Epithelial cell of proximal tubule (primary cell): Measurements from ENCODE around the gene ECD. TPM values are rescaled to one million over a fixed set of nuclear protein-coding genes. Genes with fewer than 3 reads are reported as not detected.

ENCODE experiments used
- DNase-seq: peaks from one replicate; pipeline ENCODE4 v3.0.0-alpha.2; 2011; ENCODE audit warnings: low read depth
- H3K4me3 ChIP-seq: 2 replicates; pipeline ENCODE4 v1.5.1; 2011; ENCODE audit warnings: low read depth, mild to moderate bottlenecking, low read length
- total RNA-seq: library from RNA; depleted of rRNA; stranded (reverse); fragments of >200 nt; gene quantifications from 2 replicates; pipeline ENCODE4 v1.2.3, GENCODE V29; 2015
- TF ChIP-seq, protein P1 (sequence below): conservative IDR thresholded peaks from 2 replicates; pipeline ENCODE4 v1.5.1; 2012; ENCODE audit warnings: low read depth, mild to moderate bottlenecking, low read length

Gene ECD
- total RNA-seq, 1 donor from 2014 or later, result 26.0 TPM

DNA sequence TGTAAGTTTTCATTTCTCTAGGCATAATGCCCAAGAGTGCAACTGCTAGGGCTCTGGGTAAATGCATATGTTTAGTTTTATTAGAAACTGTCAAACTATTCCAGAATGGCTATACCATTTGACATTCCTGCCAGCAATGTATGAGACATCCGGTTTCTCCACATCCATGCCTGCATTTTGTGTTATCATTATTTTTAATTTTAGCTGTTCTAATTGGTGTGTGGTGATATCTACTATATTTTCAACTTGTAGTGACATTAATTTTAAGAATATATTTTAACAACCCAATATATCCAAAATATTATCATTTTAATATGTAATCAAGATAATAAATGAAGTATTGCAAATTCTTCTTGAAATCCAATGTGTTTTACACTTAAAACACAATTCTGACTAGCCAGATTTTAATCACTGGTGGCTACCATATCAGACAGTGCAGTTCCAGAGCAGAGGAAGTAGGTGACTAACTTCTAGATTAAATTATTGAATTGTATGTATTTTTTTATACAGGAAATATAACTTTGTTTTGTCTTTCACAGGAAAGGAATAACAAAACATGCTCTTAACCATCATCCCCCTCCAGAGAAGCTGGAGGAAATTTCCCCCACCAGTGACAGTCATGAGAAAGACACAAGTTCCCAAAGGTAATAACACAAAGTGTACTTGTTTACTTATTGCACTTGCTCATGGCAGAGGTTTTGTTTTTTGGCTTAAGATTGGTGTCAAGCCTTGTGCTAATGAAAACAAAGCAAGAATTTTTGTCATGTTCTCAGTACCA, 6.5 kb upstream of the ECD start:
- TF ChIP-seq, protein P1, sequence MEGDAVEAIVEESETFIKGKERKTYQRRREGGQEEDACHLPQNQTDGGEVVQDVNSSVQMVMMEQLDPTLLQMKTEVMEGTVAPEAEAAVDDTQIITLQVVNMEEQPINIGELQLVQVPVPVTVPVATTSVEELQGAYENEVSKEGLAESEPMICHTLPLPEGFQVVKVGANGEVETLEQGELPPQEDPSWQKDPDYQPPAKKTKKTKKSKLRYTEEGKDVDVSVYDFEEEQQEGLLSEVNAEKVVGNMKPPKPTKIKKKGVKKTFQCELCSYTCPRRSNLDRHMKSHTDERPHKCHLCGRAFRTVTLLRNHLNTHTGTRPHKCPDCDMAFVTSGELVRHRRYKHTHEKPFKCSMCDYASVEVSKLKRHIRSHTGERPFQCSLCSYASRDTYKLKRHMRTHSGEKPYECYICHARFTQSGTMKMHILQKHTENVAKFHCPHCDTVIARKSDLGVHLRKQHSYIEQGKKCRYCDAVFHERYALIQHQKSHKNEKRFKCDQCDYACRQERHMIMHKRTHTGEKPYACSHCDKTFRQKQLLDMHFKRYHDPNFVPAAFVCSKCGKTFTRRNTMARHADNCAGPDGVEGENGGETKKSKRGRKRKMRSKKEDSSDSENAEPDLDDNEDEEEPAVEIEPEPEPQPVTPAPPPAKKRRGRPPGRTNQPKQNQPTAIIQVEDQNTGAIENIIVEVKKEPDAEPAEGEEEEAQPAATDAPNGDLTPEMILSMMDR, result no peak
- DNase-seq, result no peak
- no peak overlapping the region for H3K4me3 ChIP-seq

DNA sequence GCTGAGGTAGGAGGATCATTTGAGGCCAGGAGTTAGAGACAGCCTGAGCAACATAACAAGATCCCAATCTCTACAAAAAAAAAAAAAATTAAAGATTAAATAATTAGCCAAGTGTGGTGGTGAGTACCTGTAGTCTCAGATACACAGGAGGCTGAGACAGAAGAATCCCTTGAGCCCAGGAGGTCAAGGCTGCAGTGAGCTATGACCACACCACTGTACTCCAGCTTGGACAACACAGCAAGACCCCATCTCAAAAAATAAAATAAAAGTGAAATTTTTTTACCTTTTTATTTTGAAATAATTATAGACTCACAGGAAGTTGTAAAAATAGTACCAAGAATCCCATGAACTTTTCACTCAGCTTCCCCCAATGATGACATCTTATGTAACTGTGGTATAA, 5.1 kb upstream of the ECD start:
- H3K4me3 ChIP-seq, result no peak overlapping the region
- TF ChIP-seq, protein P1, result no peak
- DNase-seq, result no peak

- no peak for DNase-seq
- no peak overlapping the region for H3K4me3 ChIP-seq
- TF ChIP-seq, protein P1, result no peak
These were observed 1.5 kb upstream of the ECD start for GRCh38 chr10:73169320-73169719.

GRCh38 chr10:73168465-73168803, 626 bp upstream of the ECD start:
- no peak for DNase-seq
- peak overlapping the region; percentile 83 for H3K4me3 ChIP-seq
- TF ChIP-seq, protein P1, result no peak

- peak overlapping the region; percentile 83 for H3K4me3 ChIP-seq
- TF ChIP-seq, protein P1, result no peak
- DNase-seq, result peak; percentile 0
These were observed 388 bp downstream of the ECD start for GRCh38 chr10:73167458-73167782.

GRCh38 chr10:73166972-73167371, 836 bp downstream of the ECD start:
- DNase-seq, result no peak
- peak overlapping the region; percentile 83 for H3K4me3 ChIP-seq
- TF ChIP-seq, protein P1, result no peak

- H3K4me3 ChIP-seq, result no peak overlapping the region
- no peak for DNase-seq
- TF ChIP-seq, protein P1, result no peak
These were observed 4.7 kb downstream of the ECD start for GRCh38 chr10:73163096-73163495.
